Dedifferentiated amniotic fluid mesenchymal stem cell (primary cell): ENCODE measurements around the gene AKAIN1.

Source experiments
- DNase-seq: peaks from one replicate; pipeline ENCODE4 v3.0.0-alpha.2; 2016; ENCODE audit errors: extremely low spot score

The AKAIN1 gene

DNA sequence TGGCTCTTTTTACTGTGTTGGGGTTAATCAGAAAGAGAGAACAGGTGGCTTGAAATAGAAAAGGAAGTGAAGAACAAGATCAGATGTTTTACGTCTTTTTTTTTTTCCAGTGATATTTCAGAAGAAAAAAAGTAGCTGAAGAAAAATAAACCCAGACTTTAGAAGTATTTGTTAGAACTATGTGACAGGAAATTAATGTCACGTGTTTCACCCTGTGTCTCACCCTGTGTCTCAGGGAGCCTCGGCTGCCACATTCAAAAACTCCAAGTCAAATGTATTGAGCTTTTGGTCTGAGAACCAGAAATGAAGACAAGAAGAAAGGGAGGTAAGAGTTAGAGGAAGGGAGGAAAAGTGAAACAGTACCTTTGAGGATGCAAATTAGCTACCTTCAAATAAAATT, 38.0 kb downstream of the AKAIN1 start:
- DNase-seq = no peak

DNA sequence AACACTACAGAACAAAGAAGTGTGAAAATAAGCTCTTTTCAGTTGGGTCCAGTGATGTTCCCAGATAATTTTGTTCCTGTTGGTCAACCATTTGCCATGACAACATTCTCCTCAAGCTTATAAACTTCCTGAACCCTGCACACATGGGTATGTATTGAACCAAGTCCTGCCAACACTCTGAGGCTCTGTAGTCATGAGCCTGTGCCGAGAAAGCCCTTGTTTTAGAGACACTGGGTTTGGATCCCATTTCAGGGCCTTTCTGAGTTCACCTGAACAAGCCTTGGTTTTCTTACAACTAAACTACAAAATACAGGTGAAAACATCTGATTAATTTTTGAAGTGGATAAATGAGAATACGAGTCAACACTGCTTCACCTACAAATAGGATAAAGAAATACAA, 38.5 kb downstream of the AKAIN1 start:
- no peak for DNase-seq

DNA sequence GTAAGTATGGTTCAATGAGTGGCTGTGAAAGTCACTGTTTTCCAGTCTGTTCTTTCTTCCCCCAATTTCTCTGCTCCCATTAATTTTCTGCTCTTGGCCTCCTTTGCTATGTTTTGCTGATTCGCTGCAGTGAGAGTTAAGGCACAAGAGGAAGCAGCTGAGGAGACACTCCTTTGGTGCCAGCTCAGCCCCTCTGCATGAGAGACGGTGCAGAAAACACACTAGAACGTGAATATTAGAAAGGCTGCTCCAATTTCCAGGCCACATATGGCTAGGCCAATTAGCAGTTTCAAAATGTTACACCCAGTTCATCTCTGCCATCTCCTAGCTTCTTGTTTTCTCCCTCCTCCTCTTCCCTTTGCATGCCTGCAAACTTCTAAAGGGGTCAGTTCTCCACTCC, 38.9 kb downstream of the AKAIN1 start:
- no peak for DNase-seq

DNA sequence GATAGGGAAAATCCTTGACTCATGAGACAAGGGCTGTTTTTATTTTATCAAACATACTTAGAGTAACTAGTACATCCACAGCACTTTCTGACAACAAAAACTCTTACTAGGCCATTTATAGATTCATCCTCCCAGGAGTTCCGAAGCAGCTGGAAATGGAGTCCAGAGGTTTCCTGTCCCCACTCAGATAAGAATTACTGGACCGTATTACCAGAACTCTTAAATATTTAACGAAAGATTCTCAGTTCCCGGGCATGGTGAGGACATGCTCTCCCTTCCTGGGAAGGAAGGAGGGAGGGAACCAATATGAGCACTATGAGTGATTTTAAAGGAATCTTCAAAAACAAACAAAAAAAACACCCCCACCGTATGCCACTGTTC, 41.2 kb downstream of the AKAIN1 start:
- no peak for DNase-seq

DNA sequence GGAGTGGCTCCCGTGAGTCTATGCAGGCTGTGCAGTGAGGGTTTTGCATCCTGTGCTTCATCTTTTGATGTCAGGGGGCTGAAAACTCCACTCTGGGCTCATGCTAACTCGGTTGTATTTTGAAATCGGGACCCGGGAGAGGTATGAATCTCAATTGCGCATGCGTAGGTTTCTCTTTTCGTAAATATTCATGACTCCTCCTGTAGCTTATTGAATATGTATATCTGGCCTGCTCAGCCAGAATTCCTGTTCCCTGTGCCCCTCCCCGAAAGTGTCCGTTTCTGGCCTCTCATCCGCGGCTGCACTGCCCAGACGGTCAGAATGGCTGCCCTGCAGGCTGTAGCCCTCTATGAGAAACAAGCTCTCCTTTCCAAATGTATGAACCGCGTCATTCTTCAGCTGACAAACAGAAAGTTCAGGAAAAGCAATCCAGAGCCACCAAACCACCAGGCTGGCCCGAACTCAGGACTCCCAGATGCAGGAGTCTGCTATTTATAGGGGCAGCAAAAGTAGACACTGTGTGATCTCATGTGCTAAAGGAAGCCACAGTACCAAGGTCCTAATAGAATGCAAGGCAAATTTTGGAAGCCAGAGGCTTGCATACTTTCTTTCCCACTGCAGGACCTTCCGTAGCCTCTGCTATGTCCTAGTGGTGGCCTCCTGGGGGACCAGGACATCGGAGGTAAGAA, 41.7 kb downstream of the AKAIN1 start:
- no peak for DNase-seq

DNA sequence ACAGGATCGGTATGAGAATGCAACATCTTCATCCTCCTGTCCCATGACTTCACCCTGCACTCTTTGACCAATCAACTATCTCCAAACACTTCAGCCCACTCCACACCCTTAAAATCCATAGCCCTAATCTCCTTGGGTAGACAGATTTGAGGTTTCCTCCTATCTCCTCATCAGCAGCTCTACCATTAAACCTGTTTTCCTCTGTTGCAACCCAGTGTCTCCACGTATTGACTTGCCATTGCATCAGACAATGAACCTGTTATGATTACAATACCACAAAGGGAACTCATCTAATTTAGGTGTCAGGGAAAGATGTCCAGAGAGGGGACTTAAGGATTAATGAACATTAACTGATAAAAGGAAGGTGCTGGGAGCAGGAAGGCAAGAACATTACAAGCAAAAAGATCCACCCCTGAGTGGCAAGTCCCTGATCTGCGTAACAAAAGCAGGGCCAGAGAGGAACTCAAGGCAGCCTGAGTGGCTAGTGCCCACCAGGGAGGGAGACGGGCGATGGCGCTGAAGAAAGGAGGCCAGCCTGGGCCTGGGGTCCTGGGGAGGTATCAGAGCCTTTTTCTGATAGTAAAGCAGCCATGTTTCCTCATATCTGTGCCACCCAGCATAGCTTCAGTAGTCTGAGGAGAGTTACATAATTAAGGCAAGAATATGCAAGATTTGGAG, 44.6 kb downstream of the AKAIN1 start:
- DNase-seq = no peak

DNA sequence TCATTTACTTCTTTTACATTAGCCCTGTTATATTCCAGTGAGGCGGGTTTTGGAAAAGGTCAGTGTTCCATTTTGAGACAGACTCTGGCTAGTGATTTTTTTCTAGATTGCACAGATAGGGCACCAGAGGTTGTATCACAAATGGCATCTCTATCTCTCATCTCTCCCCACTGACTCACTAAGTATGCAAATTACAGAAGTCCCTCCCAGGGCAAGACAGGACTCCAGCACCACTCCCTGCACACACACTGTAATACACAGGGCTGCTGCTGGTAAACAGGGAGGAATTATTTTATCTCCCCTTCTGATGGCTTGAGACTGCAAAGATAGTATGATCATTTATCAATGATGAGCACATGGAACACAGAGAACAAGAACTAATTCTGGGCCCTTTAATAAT, 46.2 kb downstream of the AKAIN1 start:
- no peak for DNase-seq

DNA sequence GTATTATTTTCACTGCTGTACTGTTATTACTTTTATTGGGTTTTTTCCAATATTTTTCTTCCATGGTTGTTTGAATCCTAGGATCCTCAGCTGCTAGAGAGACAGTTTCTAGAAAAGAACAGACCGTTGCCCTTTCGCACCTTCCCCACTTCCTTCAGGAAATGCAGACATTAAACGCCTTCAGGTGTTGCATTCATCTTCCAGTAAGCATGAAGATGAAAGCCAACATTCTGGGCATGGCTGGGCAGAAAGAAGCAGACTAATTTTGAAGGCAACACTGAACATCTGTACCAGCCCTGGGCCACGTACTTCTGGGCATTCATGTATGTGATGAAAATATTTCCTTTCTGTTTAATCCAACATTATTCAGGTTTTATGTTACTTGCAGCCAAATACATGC, 51.0 kb downstream of the AKAIN1 start:
- no peak for DNase-seq

DNA sequence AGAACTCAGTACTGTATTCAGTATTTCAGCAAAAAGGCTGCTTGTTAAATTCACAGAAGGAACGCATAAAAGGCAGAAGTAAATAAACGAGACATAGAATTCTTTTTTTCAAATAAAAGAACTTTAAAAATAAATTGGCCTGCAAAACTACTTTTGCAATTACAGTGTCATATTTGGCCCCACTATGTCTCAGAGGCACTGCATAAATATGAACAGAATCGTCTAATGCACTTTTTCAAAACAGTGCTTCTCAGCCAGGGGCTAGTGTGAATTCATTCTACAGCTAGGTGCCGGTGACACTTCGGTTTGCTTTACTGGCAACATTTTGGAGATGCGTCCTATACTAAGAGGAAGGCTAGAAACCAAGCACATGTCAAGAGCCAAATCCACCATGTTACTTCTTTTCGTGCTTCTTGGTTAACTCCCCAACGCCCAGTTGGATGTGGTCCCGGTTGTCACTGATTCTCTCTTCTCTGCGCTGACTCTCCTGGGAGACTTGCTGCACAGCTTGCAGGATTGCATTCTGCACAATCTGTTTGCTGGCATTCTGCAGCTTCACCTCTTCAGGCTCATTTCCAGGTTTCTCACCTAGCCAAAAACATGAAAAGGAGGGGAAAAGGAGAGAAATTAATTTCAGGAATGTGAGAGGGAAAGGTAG, 51.8 kb downstream of the AKAIN1 start:
- DNase-seq = no peak

DNA sequence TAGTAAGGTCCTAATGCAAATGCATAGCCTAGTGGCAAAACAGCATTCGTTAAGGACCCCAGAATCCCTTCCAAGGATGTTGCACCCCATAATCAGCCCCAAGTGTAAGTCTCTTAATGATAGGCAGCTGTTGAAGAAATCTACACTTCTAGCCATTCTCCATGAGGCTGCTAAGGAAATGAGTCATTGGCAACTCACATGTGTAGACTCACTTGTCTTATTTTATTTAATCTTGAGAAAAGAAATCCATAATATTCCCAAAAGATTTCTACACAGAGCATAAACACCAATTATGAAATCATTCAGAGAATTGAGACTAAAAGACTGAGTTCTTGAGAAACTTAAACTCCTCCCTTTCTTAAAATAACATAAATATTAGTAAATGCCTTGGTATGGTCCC, 52.4 kb downstream of the AKAIN1 start:
- no peak for DNase-seq

DNA sequence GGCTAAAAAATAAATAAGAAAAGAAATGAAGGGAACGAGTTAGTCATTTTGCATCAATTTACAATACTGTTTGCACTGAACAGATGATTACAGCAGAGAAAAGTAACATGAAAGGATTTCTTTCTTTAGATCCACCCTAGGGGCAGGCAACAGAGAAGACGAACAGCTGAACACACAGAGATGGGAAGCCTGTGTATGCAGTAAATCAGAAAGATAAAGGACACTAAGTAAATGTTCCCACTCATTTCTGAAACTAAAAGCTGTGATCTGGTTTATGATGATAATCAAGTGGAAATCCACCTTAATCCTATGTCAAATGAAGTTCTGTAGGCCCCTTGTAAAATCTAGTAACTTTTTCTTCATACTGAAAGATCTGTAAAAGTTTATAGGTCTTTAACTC, 54.2 kb downstream of the AKAIN1 start:
- DNase-seq = no peak

DNA sequence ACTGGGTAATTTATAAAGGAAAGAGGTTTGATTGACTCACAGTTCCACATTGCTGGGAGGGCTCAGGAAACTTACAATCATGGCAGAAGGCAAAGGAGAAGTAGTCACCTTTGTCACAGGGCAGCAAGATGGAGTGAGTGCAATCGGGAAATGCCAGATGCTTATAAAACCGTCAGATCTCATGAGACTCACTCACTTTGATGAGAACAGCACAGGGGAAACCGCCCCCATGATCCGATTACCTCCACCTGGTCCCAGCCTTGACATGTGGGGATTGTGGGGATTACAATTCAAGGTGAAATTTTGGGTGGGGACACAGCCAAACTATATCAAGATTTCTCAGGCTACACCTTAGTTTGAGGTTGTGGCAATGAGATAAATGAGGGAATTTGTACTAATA, 54.9 kb downstream of the AKAIN1 start:
- DNase-seq = no peak

DNA sequence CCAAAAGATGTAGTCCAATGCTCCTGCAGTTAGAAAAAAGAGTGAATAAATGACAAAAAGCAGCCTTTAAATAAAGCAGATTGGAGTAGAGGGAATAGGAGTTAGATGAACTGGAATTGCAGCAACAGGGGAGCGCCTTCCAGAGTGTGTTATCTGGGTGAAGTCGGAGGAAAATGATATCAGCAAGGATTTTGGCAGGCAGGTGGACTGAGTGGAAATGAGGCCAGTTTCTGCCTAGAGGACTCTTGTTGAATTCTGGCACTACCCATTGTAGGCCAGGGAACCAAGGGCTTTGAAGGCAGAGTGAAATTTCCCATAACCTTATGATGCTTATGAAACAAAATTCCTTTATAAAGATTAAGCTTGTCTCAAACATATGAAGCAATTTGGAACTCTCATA, 59.8 kb downstream of the AKAIN1 start:
- DNase-seq = no peak

DNA sequence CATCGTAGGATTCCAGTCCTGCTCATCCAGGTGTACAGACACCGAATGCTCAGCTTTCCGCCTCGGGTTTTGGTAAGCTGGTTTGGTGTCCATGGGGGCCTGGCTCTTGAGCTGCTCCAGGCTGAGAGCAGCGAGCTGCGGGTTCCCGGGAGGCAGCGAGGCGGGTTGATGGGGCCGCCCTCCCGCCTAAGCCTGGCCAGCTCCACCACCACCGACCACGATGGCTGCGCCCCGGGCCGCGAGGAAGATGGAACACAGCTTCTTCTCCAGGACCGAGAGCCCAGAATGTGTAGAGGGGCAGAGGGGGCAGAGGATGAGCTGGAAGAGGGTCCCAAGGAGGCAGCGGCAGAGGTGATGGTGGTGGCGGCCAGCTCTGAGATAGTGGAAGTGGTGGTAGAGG, 64.1 kb downstream of the AKAIN1 start:
- DNase-seq = no peak

DNA sequence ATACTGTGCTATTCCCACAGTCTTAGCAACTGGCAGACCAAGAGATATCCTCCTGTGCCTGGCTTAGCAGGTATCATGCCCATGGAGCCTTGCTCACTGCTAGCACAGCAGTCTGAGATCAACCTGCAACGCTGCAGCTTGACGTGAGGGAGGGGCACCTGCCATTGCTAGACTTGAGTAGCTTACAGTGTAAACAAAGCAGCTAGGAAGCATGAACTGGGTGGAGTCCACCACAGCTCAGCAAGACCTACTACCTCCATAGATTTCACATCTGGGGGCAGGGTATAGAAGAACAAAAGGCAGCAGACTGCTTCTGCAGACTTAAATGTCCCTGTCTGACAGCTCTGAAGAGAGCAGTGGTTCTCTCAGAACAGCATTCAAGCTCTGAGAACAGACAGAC, 74.8 kb downstream of the AKAIN1 start:
- DNase-seq = no peak

DNA sequence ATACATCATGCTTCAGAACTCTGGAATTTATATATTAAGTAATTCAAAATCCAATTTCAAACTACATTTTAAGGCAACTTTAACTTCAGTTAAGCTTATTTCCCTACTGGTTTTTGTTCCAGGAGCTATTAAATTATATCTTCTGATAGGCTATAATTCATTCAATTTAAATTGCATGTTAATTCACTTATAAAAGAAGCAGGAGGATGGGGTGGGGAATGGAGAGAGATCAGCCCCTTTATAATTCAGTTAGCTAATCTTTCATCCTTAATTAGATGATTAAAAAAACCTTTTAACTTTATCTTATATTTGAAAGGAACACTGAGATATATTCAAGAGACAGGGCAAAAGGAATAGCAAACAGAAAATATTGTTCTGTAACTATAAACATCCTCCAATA, 86.8 kb downstream of the AKAIN1 start:
- no peak for DNase-seq

DNA sequence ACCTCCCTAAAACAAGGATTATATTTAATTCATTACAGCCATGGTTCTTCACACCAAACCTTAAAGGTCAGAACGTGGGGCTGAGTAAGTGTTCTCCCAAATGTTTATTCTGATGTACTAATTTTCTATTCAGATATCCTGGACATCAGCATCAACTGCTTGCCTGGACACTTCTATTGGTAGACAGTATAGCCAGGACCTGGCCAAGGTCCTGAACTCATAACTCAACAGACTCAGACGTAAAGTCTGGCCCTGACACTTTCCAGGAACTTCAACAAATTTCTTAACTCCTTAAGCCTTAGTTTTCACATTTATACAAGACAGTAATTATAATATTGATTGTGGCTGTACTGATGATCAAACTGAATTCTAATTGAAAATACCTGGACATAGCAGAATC, 89.1 kb downstream of the AKAIN1 start:
- DNase-seq = no peak

DNA sequence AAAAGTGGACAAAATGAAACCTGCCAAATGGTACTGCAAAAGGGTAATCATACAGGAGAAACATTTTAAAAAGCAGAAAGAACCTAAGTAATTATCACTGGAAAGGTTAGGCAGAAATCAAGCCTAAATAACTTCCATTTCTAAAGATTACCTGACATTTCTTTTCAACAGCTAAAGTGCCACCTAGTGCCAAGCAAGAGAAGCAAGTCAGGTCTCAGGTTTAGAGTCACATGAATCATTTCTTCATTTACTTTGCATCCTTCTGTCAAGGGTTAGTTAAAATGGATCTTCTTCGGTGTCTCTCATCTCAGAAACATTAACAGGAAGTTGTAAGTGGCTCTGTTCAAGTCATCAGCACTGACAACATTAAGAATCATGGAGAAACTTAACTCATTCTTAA, 90.3 kb downstream of the AKAIN1 start:
- DNase-seq = no peak

DNA sequence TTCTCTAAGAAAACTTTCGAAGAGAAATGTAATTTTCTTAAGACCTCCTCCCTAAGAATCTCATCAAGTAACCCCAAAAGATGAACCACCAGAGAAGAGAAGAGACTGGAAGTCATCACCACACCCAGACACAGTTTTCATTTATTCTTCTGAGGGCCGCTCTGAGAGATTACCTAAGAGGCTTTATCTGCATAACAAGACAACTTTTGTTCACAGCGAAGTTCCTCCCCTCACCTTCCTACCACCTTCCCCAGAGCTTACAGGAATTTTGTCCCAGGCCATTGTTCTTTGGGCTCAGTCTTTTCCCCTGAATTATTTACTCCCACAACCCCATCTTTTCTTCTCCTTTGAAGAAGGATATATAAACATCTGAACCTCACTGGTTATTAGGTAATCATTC, 92.8 kb downstream of the AKAIN1 start:
- no peak for DNase-seq

DNA sequence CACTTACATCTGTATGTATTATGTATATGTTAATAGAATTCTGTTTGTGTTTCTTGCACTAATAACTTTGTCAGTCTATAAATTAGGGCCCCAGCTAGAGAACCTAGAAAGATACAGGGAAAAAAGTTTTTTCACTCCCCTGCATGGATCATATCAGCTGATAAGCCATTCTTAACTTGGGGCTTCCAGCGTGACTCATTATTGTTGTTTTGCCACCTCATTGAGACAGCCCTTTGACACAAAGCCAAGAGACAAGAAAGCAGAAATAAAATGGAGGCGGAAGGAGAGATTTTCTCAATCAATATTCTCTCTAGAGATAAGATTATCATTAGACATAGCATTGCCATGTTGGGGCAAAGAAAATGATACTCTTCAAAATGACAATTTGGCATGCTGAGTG, 93.4 kb downstream of the AKAIN1 start:
- no peak for DNase-seq

DNA sequence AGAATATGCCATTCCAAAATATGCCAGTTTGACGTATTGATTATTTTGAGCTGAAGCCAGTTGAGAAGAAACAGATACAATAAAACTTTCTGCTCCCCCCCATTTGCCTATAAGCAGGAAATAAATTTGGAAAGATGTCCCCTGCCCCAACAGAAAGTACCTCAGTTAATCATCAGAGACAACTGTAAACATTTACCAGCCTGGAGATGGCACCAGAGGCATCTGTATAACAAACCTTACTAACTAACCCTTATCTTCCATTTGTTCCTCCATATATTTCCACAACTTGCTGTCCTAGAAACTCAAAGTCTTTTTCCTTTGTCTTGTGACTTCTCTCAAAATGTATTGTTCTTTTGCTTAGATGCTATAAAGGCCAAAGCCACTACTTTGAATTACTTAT, 93.8 kb downstream of the AKAIN1 start:
- DNase-seq = no peak

DNA sequence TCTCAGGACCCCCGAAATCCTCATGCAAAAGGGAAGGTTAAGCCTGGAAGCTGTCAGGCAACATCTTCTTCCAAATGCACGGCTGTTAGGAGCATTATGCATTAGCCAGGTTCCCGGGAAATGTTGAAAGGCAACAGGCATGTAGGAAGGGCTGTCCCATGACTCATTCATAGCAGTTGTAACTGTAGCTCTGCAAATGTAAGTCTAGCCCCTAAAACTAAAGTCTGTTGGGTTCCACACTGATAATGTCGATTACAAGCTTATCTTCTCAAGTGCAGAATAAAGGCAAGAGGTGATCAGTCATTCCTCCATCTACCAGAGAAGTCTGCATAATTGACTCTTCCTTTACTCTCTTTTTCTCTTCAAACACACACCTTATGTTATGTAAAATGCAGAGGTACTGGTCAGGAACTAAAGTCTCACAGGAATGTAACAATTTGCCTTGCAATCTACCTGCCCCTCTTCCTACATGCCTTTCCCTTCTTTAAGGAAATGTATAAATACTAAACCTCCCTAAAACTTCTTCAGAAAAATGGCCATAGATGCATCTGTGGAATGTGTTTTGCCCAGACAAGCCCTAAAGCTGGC, 99.8 kb downstream of the AKAIN1 start:
- no peak for DNase-seq

DNA sequence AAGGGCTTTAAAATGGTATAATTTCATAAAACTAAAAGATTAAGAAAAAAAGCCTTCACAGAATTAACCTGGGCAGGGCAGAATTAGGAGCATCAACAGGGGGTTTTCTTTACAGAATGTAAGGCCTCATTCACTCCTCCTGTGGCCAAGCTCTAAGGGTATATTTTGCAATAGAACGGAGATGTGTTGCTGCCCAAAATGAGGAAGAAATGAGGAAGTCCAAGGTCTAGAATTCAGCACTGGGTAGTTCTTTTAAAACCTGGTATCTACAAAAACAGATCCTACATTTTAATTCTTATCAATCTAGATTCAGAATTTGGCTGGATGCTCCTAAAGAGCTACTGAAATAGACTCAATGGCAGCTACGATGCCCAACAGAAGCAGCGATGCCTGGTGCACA, 101.8 kb downstream of the AKAIN1 start:
- no peak for DNase-seq
